ENCODE measurements around the gene RTP2.

- no peak for TF ChIP-seq ZNF292 (tag by site-specific recombination; IDR thresholded peaks at IDR 0.05; ENCODE audit: borderline replicate concordance, low read depth)
- TF ChIP-seq, protein P1, sequence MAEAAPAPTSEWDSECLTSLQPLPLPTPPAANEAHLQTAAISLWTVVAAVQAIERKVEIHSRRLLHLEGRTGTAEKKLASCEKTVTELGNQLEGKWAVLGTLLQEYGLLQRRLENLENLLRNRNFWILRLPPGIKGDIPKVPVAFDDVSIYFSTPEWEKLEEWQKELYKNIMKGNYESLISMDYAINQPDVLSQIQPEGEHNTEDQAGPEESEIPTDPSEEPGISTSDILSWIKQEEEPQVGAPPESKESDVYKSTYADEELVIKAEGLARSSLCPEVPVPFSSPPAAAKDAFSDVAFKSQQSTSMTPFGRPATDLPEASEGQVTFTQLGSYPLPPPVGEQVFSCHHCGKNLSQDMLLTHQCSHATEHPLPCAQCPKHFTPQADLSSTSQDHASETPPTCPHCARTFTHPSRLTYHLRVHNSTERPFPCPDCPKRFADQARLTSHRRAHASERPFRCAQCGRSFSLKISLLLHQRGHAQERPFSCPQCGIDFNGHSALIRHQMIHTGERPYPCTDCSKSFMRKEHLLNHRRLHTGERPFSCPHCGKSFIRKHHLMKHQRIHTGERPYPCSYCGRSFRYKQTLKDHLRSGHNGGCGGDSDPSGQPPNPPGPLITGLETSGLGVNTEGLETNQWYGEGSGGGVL (tag by site-specific recombination; IDR thresholded peaks at IDR 0.05) = no peak
Observed at GRCh38 chr3:187677604-187678003, 24.8 kb downstream of the RTP2 start.
